GM21737 (cell line): ENCODE data around the gene POTEJ.
"Not testable (repeated sequence)": the region's sequence is repeated elsewhere in the genome, so short reads cannot be mapped to it uniquely, and the experiment has no call there.

Experiments
- ATAC-seq: cut with Tn5 transposase; IDR thresholded peaks from one replicate; pipeline ENCODE4 v1.9.1; 2021; ENCODE audit warnings: mild to moderate bottlenecking, moderate library complexity; ENCODE audit not compliant: unreplicated experiment

The POTEJ gene

DNA sequence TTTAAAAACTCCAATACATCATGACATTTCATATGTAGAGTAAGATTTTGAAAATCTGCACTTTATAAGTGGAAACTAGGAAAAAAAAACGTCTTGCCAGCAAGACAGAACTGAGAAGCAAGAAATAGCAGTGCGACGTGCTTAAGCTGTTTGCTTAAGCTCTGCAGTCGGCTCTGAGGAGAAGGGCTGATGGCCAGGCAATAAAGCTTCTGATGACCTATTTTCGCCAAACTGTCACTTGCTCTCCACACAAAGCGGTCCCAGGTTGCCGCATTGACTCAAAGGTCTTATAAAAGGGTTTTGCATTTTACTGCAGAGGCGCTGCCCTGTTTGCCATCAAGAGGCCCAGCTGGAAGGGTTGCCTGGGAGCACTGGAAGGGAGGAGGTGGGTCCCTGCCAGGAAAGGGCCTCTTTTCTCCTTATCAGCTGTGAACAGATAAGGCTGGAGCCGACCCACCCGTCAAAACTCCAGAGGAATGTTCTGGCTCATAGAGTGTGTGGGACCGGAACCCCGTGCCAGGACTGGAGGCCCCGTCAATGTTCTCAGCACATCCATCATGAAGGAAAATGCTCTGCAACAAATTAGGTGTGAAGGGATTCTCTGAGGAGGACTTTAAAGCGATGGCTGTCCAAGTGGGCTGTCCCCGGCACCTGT lies 9.5 kb upstream of the POTEJ start:
- not testable (repeated sequence) for ATAC-seq

DNA sequence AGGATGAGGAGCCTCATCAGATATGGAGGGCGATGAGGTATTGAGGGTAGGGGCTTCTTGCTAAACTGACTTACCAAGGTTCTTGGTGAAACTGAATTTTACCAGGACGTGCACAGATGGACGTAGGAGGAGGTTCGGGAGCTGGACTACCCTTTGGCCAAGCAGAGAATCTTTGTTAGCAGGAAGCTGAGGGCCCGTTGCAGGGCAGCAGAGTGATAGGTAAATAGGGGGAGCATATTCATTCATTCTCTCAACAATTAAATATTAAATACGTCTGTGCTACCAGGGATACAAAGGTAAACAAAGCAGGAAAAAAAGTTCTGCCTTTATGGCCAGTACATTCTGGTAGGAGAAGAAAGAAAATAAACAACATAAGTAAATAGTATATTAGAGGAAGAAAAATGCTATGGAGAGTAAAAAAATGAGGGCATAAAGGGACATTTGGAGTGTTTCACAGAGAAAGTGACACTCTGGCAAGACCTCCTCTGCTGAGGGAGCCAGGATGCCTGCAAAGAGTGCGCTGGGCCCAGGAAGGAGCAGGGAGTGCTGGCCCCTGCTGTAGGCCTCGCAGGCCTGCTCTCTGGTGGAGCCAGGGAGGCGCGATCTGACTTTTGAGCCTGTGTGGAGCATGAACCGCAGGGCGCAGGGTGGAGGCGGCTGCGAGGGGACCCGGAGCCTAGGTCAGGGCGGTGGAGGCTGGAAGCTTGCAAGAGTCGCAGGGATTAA lies 2.8 kb upstream of the POTEJ start:
- not testable (repeated sequence) for ATAC-seq

- not testable (repeated sequence) for ATAC-seq
Measured at GRCh38 chr2:130609002-130609920, 2.0 kb upstream of the POTEJ start.

GRCh38 chr2:130610486-130610885 lies 754 bp upstream of the POTEJ start:
- ATAC-seq, result not testable (repeated sequence)

DNA sequence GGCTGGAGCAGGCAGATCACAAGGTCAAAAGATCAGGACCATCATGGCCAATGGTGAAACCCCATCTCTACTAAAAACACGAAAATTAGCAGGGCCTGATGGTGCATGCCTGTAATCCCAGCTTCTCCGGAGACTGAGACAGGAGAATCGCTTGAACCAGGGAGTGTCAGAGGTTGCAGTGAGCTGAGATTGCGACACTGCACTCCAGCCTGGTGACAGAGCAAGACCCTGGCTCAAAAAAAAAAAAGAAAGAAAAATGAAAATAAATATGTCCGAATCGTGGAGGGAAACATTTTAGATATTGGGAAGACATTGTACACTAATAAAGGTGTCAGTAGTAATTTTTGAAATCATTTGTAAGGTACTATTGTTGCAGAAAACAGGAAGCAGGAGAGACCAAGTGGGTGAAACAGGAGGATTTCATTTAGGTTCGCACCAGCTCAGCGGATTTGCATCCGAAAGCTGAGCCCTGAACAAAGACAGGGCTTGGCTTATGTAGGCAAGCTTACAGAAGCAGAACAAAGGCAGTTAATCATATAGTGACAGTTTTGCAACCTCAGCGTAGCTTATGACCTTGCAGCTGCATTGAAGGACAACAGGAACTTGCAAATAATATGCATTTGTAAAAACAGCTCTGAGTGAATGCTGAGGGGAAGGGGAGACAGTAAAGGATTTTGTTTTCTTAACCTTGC lies 17.7 kb downstream of the POTEJ start:
- ATAC-seq, result not testable (repeated sequence)

DNA sequence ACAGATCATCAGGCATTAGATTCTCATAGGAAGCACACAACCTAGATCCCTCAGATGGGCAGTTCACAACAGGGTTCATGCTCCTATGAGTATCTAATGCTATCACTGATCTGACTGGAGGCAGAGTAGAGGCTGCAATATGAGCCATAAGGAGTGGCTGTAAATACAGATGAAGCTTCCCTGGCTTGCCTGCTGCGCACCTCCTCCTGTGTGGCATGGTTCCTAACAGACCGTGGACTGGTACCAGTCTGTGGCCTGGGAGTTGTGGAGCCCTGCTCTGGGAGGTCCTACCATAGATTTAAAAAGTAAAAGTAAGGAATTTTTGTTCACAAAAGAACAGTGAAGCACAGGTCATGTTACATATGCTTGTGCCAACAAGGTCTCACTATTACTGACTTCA lies 27.7 kb downstream of the POTEJ start:
- not testable (repeated sequence) for ATAC-seq

DNA sequence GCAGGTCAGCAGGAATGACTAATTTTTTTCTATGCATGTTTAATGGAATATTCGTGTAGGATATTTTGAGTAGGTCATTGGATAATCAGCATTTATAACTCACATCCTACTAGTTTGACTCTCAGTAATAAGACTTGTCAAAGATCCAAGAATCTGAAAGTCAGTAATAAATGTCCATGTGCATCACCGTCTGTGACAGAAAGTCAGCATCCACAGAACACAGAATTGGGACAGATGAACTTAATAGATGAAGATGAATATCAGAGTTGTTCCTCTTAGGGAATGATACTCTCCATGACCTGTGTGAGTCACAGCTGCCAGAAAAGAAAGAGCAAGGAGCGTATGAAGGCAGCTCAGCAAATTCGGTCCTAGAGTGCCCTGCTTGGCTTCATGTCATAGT lies 30.4 kb downstream of the POTEJ start:
- not testable (repeated sequence) for ATAC-seq

GRCh38 chr2:130649285-130649684 lies 38.0 kb downstream of the POTEJ start:
- not testable (repeated sequence) for ATAC-seq

GRCh38 chr2:130664506-130664905 lies 53.3 kb downstream of the POTEJ start:
- ATAC-seq, result not testable (repeated sequence)

DNA sequence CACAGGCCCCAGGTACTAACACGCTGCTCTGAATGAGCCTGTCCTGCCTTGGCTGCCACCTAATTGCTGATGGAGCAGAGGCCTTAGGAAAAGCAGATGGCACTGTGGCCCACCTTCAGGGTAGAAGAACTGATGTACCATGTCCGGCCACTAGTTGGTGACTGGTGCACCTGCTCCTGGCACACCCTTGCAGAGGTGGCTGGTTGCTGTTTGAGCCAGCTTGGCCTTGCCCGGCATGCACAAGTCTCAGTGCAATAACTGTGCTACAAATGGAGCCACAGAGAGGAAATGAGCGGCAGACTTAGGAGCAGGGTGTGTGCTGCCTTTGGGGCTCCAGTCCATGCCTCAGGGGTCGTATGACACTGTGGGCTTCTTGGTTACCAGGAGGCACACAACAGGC lies 54.4 kb downstream of the POTEJ start:
- ATAC-seq, result not testable (repeated sequence)

GRCh38 chr2:130667516-130667915 lies 56.3 kb downstream of the POTEJ start:
- not testable (repeated sequence) for ATAC-seq

GRCh38 chr2:130670026-130670745 lies 58.9 kb downstream of the POTEJ start:
- not testable (repeated sequence) for ATAC-seq

DNA sequence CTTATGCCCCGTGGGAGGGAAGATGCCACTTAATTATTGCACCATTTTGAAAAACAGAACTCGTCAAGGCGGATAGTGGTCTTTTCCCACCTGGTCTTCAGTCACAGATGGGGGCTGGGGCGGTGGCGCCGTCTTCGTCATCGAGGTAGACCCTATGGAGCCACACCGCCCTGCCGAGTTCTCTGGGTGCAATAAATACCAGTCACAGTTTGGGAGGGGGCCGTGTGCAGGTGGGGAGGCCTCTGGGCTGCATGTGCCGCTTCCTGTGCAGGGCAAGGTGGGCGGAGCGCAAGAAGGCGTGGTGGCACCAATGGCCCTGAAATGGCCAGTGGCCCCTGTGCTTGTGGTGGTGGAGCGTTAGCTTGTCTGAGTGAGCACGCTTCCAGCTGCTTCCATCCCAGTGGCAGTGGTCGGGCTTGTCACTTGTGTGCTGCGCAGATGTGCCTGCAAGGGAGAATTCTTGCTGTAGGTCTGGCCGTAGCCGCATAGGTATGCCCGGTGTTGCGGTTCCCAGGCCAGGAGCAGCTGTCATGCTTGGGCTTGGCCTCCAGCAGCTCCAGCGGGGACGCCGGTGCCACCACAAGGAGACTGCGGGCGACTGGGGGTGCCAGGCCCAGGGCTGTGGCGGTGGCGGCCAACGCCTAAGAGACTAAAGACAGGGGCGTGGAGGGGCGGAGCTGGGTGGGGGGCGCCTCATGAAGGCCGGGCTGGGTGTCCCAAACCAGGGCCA lies 81.0 kb downstream of the POTEJ start:
- ATAC-seq, result not testable (repeated sequence)

DNA sequence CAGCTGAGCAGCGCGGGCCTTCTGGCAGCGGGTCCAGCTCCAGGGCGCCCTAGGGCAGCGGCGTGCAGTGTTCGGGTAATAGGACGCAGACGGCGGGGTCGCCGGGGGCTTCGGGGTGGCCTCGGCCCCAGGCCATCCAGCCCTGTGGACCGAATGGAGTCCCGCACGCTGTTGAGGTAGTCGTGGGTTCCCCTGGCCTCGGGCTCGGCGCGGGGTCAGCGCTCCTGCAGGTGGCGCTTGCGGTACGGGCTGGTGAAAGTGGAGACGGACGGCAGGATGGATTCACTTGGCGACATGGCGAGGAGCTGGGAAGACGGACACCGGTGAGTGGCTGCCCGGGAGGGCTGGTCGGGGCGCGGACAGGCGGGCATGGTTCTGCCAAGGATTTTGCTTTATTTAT lies 82.2 kb downstream of the POTEJ start:
- not testable (repeated sequence) for ATAC-seq

GRCh38 chr2:130703250-130703649 lies 92.0 kb downstream of the POTEJ start:
- not testable (repeated sequence) for ATAC-seq
